ENCODE results near the gene TP53BP2.
"Not testable (repeated sequence)": the region's sequence is repeated elsewhere in the genome, so short reads cannot be mapped to it uniquely, and the experiment has no call there.

The TP53BP2 gene

GRCh38 chr1:223819730-223820514, 25.8 kb downstream of the TP53BP2 start:
- DNase-seq (ENCODE audit: low spot score in 2 of 2): no peak
- Mint-ChIP-seq H3K36me3 (ENCODE audit: insufficient read depth) (peaks cover 27% of the 10 kb centered on the region), H3K9me3 (no peaks in the 10 kb centered on the region), H3K4me3 (no peak overlapping the region), H3K27ac (ENCODE audit: low read depth) (no peak overlapping the region), H3K27me3 (no peaks in the 10 kb centered on the region), H3K4me1 (peaks cover 31% of the 10 kb centered on the region)
- ATAC-seq (replicated peaks; ENCODE audit: extremely low read depth, poor library complexity, severe bottlenecking): no peak

DNA sequence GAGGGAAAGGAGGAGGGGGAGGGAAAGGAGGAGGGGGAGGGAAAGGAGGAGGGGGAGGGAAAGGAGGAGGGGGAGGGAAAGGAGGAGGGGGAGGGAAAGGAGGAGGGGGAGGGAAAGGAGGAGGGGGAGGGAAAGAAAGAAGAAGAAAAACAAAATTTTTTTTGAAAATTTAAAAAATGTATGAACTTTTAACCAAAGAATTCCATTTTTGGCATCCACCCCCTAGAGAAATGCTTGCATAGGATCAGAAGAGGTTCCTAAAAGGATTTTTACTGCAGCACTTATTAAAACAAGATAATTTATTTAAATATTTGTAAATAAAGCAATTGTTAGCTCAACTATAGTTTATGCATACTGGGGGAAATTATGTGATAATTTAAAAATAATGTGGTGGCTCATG, 28.5 kb downstream of the TP53BP2 start:
- H3K4me1 Mint-ChIP-seq: peaks cover 25% of the 10 kb centered on the region
- not testable (repeated sequence) for H3K9me3 Mint-ChIP-seq; DNase-seq (ENCODE audit: low spot score in 2 of 2); H3K27me3 Mint-ChIP-seq; H3K4me3 Mint-ChIP-seq; H3K27ac Mint-ChIP-seq (ENCODE audit: low read depth); ATAC-seq (replicated peaks; ENCODE audit: extremely low read depth, poor library complexity, severe bottlenecking)
- H3K36me3 Mint-ChIP-seq (ENCODE audit: insufficient read depth): peaks cover 46% of the 10 kb centered on the region

- Mint-ChIP-seq H3K4me3 (no peak overlapping the region), H3K27ac (ENCODE audit: low read depth) (no peak overlapping the region), H3K36me3 (ENCODE audit: insufficient read depth) (peaks cover 49% of the 10 kb centered on the region), H3K4me1 (peaks cover 22% of the 10 kb centered on the region), H3K27me3 (no peaks in the 10 kb centered on the region), H3K9me3 (no peaks in the 10 kb centered on the region)
- ATAC-seq (replicated peaks; ENCODE audit: extremely low read depth, poor library complexity, severe bottlenecking) (no peak), DNase-seq (ENCODE audit: low spot score in 2 of 2) (no peak)
These were observed 29.9 kb downstream of the TP53BP2 start for GRCh38 chr1:223815865-223816264.

DNA sequence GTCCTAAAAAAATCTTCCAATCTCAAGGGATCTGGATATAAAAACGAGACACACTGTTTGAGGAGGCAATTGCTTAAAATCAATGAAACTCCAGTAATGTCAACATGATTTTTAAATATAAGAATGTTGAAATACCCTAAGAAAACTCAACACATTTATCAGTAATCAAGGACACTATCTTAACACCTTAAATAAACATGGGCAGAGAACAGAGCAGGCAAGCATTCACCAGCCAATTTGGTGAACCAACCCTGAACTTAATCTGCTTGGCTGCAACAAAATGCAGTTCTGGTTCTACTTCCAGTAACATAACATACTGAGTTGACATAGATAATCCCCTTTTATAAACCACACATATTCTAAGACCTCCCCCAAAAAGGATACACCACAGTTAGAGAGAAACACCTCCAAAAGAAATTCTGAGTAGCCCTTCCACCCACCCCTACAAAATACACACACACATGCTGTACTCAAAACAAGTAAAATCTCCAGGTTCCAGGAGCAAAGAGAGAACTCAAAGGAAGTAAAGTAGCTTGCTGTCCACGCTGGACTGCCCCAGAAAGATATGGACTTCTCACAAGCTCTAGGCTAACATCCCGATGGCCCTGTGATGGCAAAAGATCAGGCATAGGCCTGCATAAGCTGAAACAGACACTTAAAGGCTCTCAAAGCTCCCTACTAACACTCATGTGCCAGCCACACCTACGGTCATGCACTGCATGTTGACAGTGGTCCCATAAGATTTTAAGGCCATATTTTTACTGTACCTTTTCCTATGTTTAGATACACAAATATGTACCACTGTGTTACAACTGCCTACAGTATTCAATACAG, 30.5 kb downstream of the TP53BP2 start:
- ATAC-seq (replicated peaks; ENCODE audit: extremely low read depth, poor library complexity, severe bottlenecking): no peak
- Mint-ChIP-seq H3K36me3 (ENCODE audit: insufficient read depth) (peaks cover 53% of the 10 kb centered on the region), H3K27ac (ENCODE audit: low read depth) (no peak overlapping the region), H3K4me1 (peaks cover 22% of the 10 kb centered on the region), H3K4me3 (no peak overlapping the region), H3K9me3 (no peaks in the 10 kb centered on the region), H3K27me3 (no peaks in the 10 kb centered on the region)
- DNase-seq (ENCODE audit: low spot score in 2 of 2): no peak

DNA sequence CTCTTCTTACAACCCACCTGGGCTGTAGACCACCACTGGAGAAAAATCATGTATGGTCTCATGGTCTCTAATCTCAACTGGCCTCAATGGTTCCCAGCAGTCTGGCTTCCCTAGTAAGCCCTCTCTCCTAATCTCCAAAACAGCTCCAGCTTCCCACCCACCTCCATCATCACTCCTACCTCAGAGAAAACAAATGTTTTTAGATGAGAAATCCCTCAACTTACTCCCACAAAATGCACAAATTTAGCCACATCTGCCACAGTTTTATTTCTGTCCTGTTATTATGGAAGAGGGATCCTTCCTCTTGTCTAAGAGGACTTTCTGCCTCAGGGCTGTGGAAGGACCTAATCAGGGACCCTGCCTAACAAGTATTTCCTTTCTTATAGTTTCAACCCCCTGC, 32.1 kb downstream of the TP53BP2 start:
- ATAC-seq (replicated peaks; ENCODE audit: extremely low read depth, poor library complexity, severe bottlenecking) (no peak), DNase-seq (ENCODE audit: low spot score in 2 of 2) (no peak)
- H3K27me3 Mint-ChIP-seq: no peaks in the 10 kb centered on the region
- peaks cover 45% of the 10 kb centered on the region for H3K36me3 Mint-ChIP-seq (ENCODE audit: insufficient read depth)
- H3K9me3 Mint-ChIP-seq: no peaks in the 10 kb centered on the region
- H3K4me1 Mint-ChIP-seq: peaks cover 22% of the 10 kb centered on the region
- peak overlapping the region; percentile 35 for H3K27ac Mint-ChIP-seq (ENCODE audit: low read depth)
- H3K4me3 Mint-ChIP-seq: no peak overlapping the region

GRCh38 chr1:223811634-223812101, 34.1 kb downstream of the TP53BP2 start:
- no peak overlapping the region for H3K27ac Mint-ChIP-seq (ENCODE audit: low read depth)
- H3K9me3 Mint-ChIP-seq: no peaks in the 10 kb centered on the region
- H3K27me3 Mint-ChIP-seq: no peaks in the 10 kb centered on the region
- H3K36me3 Mint-ChIP-seq (ENCODE audit: insufficient read depth): peaks cover 44% of the 10 kb centered on the region
- ATAC-seq (replicated peaks; ENCODE audit: extremely low read depth, poor library complexity, severe bottlenecking) (no peak), DNase-seq (ENCODE audit: low spot score in 2 of 2) (no peak)
- peaks cover 22% of the 10 kb centered on the region for H3K4me1 Mint-ChIP-seq
- no peak overlapping the region for H3K4me3 Mint-ChIP-seq

DNA sequence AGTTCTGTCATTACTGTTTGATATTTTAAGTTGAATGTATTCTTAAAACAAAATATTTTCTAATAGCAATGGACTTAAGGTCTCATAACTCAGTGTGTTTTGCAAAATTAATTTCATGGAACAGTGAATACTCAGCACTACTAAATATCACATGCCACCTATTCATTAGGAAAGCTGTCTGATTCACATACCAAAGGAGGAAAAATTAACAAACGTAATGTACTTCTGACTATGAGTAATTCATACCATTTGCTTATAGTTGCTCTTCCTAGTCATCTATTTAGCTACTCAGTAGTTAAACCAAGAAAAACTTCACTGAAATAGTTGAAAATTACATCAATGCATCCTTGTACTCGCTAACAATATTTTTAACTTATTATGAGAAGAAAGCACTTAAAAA, 35.2 kb downstream of the TP53BP2 start:
- DNase-seq (ENCODE audit: low spot score in 2 of 2) (no peak), ATAC-seq (replicated peaks; ENCODE audit: extremely low read depth, poor library complexity, severe bottlenecking) (no peak)
- peaks cover 22% of the 10 kb centered on the region for H3K4me1 Mint-ChIP-seq
- H3K27ac Mint-ChIP-seq (ENCODE audit: low read depth): no peak overlapping the region
- no peak overlapping the region for H3K4me3 Mint-ChIP-seq
- H3K9me3 Mint-ChIP-seq: no peaks in the 10 kb centered on the region
- peaks cover 49% of the 10 kb centered on the region for H3K36me3 Mint-ChIP-seq (ENCODE audit: insufficient read depth)
- no peaks in the 10 kb centered on the region for H3K27me3 Mint-ChIP-seq

- H3K27ac Mint-ChIP-seq (ENCODE audit: low read depth); H3K4me3 Mint-ChIP-seq; H3K27me3 Mint-ChIP-seq; DNase-seq (ENCODE audit: low spot score in 2 of 2); ATAC-seq (replicated peaks; ENCODE audit: extremely low read depth, poor library complexity, severe bottlenecking); H3K9me3 Mint-ChIP-seq: not testable (repeated sequence)
- Mint-ChIP-seq H3K36me3 (ENCODE audit: insufficient read depth) (peaks cover 51% of the 10 kb centered on the region), H3K4me1 (peaks cover 16% of the 10 kb centered on the region)
These were observed 35.8 kb downstream of the TP53BP2 start for GRCh38 chr1:223809905-223810304.

- ATAC-seq (replicated peaks; ENCODE audit: extremely low read depth, poor library complexity, severe bottlenecking) (no peak), DNase-seq (ENCODE audit: low spot score in 2 of 2) (no peak)
- Mint-ChIP-seq H3K27me3 (no peaks in the 10 kb centered on the region), H3K27ac (ENCODE audit: low read depth) (no peak overlapping the region), H3K4me1 (no peaks in the 10 kb centered on the region), H3K4me3 (no peak overlapping the region), H3K9me3 (no peaks in the 10 kb centered on the region), H3K36me3 (ENCODE audit: insufficient read depth) (peaks cover 67% of the 10 kb centered on the region)
These were observed 42.5 kb downstream of the TP53BP2 start for GRCh38 chr1:223803211-223803610.

DNA sequence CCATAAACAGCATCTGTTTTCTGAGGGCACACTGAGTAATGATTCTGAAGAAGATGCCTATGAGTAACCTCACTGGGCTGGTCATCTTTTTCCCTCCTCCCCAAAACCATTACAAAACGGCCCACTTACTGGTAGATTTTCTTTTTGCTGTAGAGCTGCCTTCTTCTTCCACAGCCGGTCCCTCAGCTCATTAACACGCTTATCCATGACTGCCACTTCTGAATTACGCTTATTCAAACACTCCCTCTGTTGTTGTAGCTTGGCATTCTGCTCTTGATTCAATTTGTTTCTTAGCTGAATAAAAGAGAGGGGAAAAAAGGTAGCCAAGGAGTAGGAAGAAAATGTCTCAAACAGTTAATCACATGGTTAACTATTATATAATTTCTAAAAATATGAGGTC, 43.1 kb downstream of the TP53BP2 start:
- no peaks in the 10 kb centered on the region for H3K9me3 Mint-ChIP-seq
- H3K4me1 Mint-ChIP-seq: no peaks in the 10 kb centered on the region
- H3K27ac Mint-ChIP-seq (ENCODE audit: low read depth): no peak overlapping the region
- H3K36me3 Mint-ChIP-seq (ENCODE audit: insufficient read depth): peaks cover 70% of the 10 kb centered on the region
- ATAC-seq (replicated peaks; ENCODE audit: extremely low read depth, poor library complexity, severe bottlenecking) (no peak), DNase-seq (ENCODE audit: low spot score in 2 of 2) (no peak)
- H3K4me3 Mint-ChIP-seq: no peak overlapping the region
- no peaks in the 10 kb centered on the region for H3K27me3 Mint-ChIP-seq

DNA sequence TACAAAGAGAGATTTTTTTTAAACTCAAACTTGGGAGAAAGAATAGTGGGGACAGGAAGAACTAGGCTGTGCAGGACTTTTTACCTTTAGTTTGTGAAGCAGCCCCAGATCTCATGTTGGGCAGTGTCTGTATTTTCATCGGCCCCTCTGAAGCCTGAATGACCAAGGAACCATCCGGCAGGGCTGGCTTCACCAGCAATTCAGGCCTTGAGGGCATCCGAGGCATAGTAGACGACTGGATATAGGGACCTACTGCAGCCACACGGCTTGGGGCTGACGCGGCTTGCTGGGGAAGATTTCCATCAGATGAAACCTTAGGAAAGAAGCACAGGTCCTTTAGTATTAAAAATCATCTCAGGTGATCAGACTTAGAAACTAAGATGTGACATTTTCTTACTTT, 43.7 kb downstream of the TP53BP2 start:
- no peak for DNase-seq (ENCODE audit: low spot score in 2 of 2)
- Mint-ChIP-seq H3K9me3 (no peaks in the 10 kb centered on the region), H3K4me3 (no peak overlapping the region), H3K27me3 (no peaks in the 10 kb centered on the region), H3K27ac (ENCODE audit: low read depth) (peak overlapping the region; percentile 50), H3K36me3 (ENCODE audit: insufficient read depth) (peaks cover 67% of the 10 kb centered on the region), H3K4me1 (no peaks in the 10 kb centered on the region)
- ATAC-seq (replicated peaks; ENCODE audit: extremely low read depth, poor library complexity, severe bottlenecking): no peak

- peaks cover 6% of the 10 kb centered on the region for H3K4me1 Mint-ChIP-seq
- no peaks in the 10 kb centered on the region for H3K27me3 Mint-ChIP-seq
- H3K9me3 Mint-ChIP-seq: no peaks in the 10 kb centered on the region
- H3K36me3 Mint-ChIP-seq (ENCODE audit: insufficient read depth): peaks cover 55% of the 10 kb centered on the region
- ATAC-seq (replicated peaks; ENCODE audit: extremely low read depth, poor library complexity, severe bottlenecking) (no peak), DNase-seq (ENCODE audit: low spot score in 2 of 2) (no peak)
- no peak overlapping the region for H3K27ac Mint-ChIP-seq (ENCODE audit: low read depth)
- H3K4me3 Mint-ChIP-seq: no peak overlapping the region
These were observed 49.5 kb downstream of the TP53BP2 start for GRCh38 chr1:223796210-223796609.

Data from central memory CD8-positive, alpha-beta T cell (primary cell).